NT2/D1 (cell line): ENCODE measurements around the gene PGS1.

Experiments
- DNase-seq: peaks from one replicate; pipeline ENCODE4 v3.0.0-alpha.2; 2011; ENCODE audit warnings: low read depth, low spot score
- H3K27me3 ChIP-seq: 2 replicates; pipeline ENCODE4 v1.6.0; 2011; ENCODE audit warnings: mild to moderate bottlenecking; ENCODE audit not compliant: insufficient read length, insufficient read depth
- H3K36me3 ChIP-seq: 2 replicates; pipeline ENCODE4 v1.6.1; 2011; ENCODE audit warnings: mild to moderate bottlenecking, low read length, mixed read lengths; ENCODE audit not compliant: insufficient read depth, insufficient read length
- H3K4me1 ChIP-seq: 2 replicates; pipeline ENCODE4 v1.5.1; 2011; ENCODE audit not compliant: insufficient read depth, insufficient read length
- H3K4me3 ChIP-seq: 2 replicates; pipeline ENCODE4 v1.5.1; 2011; ENCODE audit warnings: low read depth; ENCODE audit not compliant: insufficient read length
- H3K9ac ChIP-seq: 2 replicates; pipeline ENCODE4 v1.6.0; 2011; ENCODE audit warnings: low read depth; ENCODE audit not compliant: insufficient read length
- H3K9me3 ChIP-seq: 2 replicates; pipeline ENCODE4 v1.5.1; 2011; ENCODE audit warnings: mild to moderate bottlenecking, low read length; ENCODE audit not compliant: insufficient read depth
- SUZ12 ChIP-seq: IDR thresholded peaks from 2 replicates; pipeline ENCODE4 v1.6.1; 2011; ENCODE audit not compliant: insufficient read length, insufficient read depth; ENCODE audit errors: extremely low read depth
- YY1 ChIP-seq: IDR thresholded peaks from 2 replicates; pipeline ENCODE4 v1.6.1; 2011; ENCODE audit not compliant: insufficient read length, insufficient read depth
- ZNF274 ChIP-seq: IDR thresholded peaks from 2 replicates; pipeline ENCODE4 v1.6.1; 2011; ENCODE audit warnings: mild to moderate bottlenecking, low read depth, low read length

The PGS1 gene

GRCh38 chr17:78454346-78454745 is 75.9 kb downstream of the PGS1 start:
- no peaks in the 10 kb centered on the region for H3K36me3 ChIP-seq

GRCh38 chr17:78458091-78458490 is 79.6 kb downstream of the PGS1 start:
- H3K9me3 ChIP-seq = no peaks in the 10 kb centered on the region
- TF ChIP-seq SUZ12 (no peak), YY1 (no peak), ZNF274 (no peak)
- DNase-seq = no peak
- peaks cover 7% of the 10 kb centered on the region for H3K4me1 ChIP-seq
- H3K27me3 ChIP-seq = no peaks in the 10 kb centered on the region
- H3K4me3 ChIP-seq = no peak overlapping the region
- no peaks in the 10 kb centered on the region for H3K36me3 ChIP-seq
- H3K9ac ChIP-seq = no peak overlapping the region

More at GRCh38 chr17:78454346-78454745, 75.9 kb downstream of the PGS1 start:
- no peak overlapping the region for H3K4me3 ChIP-seq
- no peaks in the 10 kb centered on the region for H3K9me3 ChIP-seq
- DNase-seq = no peak
- no peak for TF ChIP-seq ZNF274
- no peak for TF ChIP-seq SUZ12
- no peak for TF ChIP-seq YY1
- no peaks in the 10 kb centered on the region for H3K27me3 ChIP-seq
- no peak overlapping the region for H3K9ac ChIP-seq
- peaks cover 3% of the 10 kb centered on the region for H3K4me1 ChIP-seq

GRCh38 chr17:78458736-78459335 is 80.4 kb downstream of the PGS1 start:
- H3K36me3 ChIP-seq = no peaks in the 10 kb centered on the region
- no peak for TF ChIP-seq YY1
- no peak for TF ChIP-seq SUZ12
- TF ChIP-seq ZNF274 = no peak
- H3K9ac ChIP-seq = no peak overlapping the region
- no peak for DNase-seq
- no peaks in the 10 kb centered on the region for H3K27me3 ChIP-seq
- H3K4me1 ChIP-seq = peaks cover 7% of the 10 kb centered on the region
- H3K4me3 ChIP-seq = no peak overlapping the region
- peaks cover 5% of the 10 kb centered on the region; the same call in 1 of the 2 replicates for H3K9me3 ChIP-seq

GRCh38 chr17:78459696-78460095 is 81.2 kb downstream of the PGS1 start:
- Histone ChIP-seq H3K36me3 (no peaks in the 10 kb centered on the region), H3K9ac (no peak overlapping the region), H3K4me1 (peaks cover 7% of the 10 kb centered on the region), H3K9me3 (peaks cover 14% of the 10 kb centered on the region; the same call in 1 of the 2 replicates), H3K27me3 (no peaks in the 10 kb centered on the region), H3K4me3 (no peak overlapping the region)
- no peak for DNase-seq
- TF ChIP-seq YY1 (no peak), ZNF274 (no peak), SUZ12 (no peak)

- Histone ChIP-seq H3K4me1 (peaks cover 7% of the 10 kb centered on the region), H3K4me3 (no peak overlapping the region), H3K27me3 (no peaks in the 10 kb centered on the region)
Measured at GRCh38 chr17:78460176-78460675, 81.8 kb downstream of the PGS1 start.

GRCh38 chr17:78460951-78461798 is 82.7 kb downstream of the PGS1 start:
- Histone ChIP-seq H3K36me3 (no peaks in the 10 kb centered on the region), H3K4me1 (peaks cover 7% of the 10 kb centered on the region), H3K9ac (no peak overlapping the region), H3K4me3 (no peak overlapping the region), H3K27me3 (no peaks in the 10 kb centered on the region), H3K9me3 (peaks cover 16% of the 10 kb centered on the region; the same call in 1 of the 2 replicates)
- no peak for DNase-seq
- TF ChIP-seq YY1 (no peak), SUZ12 (no peak), ZNF274 (no peak)

More at GRCh38 chr17:78460176-78460675, 81.8 kb downstream of the PGS1 start:
- DNase-seq = no peak
- H3K9ac ChIP-seq = no peak overlapping the region
- no peaks in the 10 kb centered on the region for H3K36me3 ChIP-seq
- TF ChIP-seq YY1 (no peak), SUZ12 (no peak), ZNF274 (no peak)
- H3K9me3 ChIP-seq = peaks cover 16% of the 10 kb centered on the region; the same call in 1 of the 2 replicates

- H3K4me1 ChIP-seq = peaks cover 7% of the 10 kb centered on the region
- no peak overlapping the region for H3K9ac ChIP-seq
- peaks cover 16% of the 10 kb centered on the region; the same call in 1 of the 2 replicates for H3K9me3 ChIP-seq
- H3K36me3 ChIP-seq = no peaks in the 10 kb centered on the region
- TF ChIP-seq YY1 (no peak), SUZ12 (no peak), ZNF274 (no peak)
- no peaks in the 10 kb centered on the region for H3K27me3 ChIP-seq
- no peak overlapping the region for H3K4me3 ChIP-seq
- no peak for DNase-seq
Measured at GRCh38 chr17:78461799-78462053, 83.3 kb downstream of the PGS1 start.
